ENCODE measurements around the gene PTPRM.

DNA sequence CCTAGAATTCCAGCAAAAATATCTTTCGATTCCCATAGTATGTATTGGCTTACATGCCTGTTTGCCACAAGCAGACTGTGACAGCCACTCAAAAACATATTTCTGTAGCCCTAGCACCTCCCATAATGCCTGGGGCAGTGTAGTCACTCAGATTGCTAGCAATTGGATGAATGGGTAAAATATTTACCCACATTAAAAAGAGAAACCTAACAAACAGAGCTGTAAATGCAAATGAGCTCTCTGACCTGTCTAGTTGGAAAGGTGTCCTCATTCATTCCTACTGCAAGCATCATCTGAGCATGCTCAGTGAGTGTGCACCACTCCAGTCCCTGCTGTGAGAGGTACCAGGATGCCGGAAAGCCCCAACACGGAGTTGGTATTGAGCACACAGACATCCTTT, 808.1 kb downstream of the PTPRM start:
- TF ChIP-seq, protein P1, sequence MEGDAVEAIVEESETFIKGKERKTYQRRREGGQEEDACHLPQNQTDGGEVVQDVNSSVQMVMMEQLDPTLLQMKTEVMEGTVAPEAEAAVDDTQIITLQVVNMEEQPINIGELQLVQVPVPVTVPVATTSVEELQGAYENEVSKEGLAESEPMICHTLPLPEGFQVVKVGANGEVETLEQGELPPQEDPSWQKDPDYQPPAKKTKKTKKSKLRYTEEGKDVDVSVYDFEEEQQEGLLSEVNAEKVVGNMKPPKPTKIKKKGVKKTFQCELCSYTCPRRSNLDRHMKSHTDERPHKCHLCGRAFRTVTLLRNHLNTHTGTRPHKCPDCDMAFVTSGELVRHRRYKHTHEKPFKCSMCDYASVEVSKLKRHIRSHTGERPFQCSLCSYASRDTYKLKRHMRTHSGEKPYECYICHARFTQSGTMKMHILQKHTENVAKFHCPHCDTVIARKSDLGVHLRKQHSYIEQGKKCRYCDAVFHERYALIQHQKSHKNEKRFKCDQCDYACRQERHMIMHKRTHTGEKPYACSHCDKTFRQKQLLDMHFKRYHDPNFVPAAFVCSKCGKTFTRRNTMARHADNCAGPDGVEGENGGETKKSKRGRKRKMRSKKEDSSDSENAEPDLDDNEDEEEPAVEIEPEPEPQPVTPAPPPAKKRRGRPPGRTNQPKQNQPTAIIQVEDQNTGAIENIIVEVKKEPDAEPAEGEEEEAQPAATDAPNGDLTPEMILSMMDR (IDR thresholded peaks at IDR 0.05) = no peak
- TF ChIP-seq POLR2A (IDR thresholded peaks at IDR 0.05) = no peak
